Endodermal cell (in vitro differentiated cells): ENCODE measurements around the gene FBXO38. TPM values are rescaled to one million over a fixed set of nuclear protein-coding genes. Genes with fewer than 3 reads are reported as not detected.

Experiments
- DNase-seq: peaks from one replicate; pipeline ENCODE4 v3.0.0-alpha.2; 2017
- H3K27ac ChIP-seq: 2 replicates; pipeline ENCODE4 v1.5.1; 2013; ENCODE audit warnings: mild to moderate bottlenecking, low read depth, low read length, moderate library complexity
- H3K27me3 ChIP-seq: 2 replicates; pipeline ENCODE4 v1.6.1; 2013; ENCODE audit warnings: mild to moderate bottlenecking, low read length, moderate library complexity; ENCODE audit not compliant: insufficient read depth, control insufficient read depth, poor library complexity, severe bottlenecking
- H3K36me3 ChIP-seq: 2 replicates; pipeline ENCODE4 v1.7.0; 2013; ENCODE audit warnings: mild to moderate bottlenecking, low read length, moderate library complexity; ENCODE audit not compliant: control insufficient read depth, insufficient read depth
- H3K4me1 ChIP-seq: one replicate; pipeline ENCODE4 v1.7.0; 2013; ENCODE audit warnings: low read length; ENCODE audit not compliant: control insufficient read depth, insufficient read depth
- H3K4me3 ChIP-seq: 2 replicates; pipeline ENCODE4 v1.5.1; 2013; ENCODE audit warnings: mild to moderate bottlenecking, low read length, moderate library complexity
- H3K9ac ChIP-seq: 2 replicates; pipeline ENCODE4 v1.6.1; 2013; ENCODE audit warnings: mild to moderate bottlenecking, low read length, moderate library complexity; ENCODE audit not compliant: poor library complexity, severe bottlenecking; ENCODE audit errors: extremely low read depth
- H3K9me3 ChIP-seq: 2 replicates; pipeline ENCODE4 v1.6.1; 2013; ENCODE audit warnings: mild to moderate bottlenecking, low read length, moderate library complexity; ENCODE audit not compliant: control insufficient read depth
- H3K27ac Mint-ChIP-seq: 2 replicates; pipeline ENCODE4 v1.8.0; 2020; ENCODE audit warnings: mixed read lengths
- H3K27me3 Mint-ChIP-seq: 2 replicates; pipeline ENCODE4 v1.8.0; 2021; ENCODE audit warnings: mild to moderate bottlenecking, mixed read lengths; ENCODE audit not compliant: insufficient read depth
- H3K36me3 Mint-ChIP-seq: 2 replicates; pipeline ENCODE4 v1.8.0; 2020; ENCODE audit warnings: low read depth, mixed read lengths
- H3K4me1 Mint-ChIP-seq: 2 replicates; pipeline ENCODE4 v1.8.0; 2020; ENCODE audit warnings: mixed read lengths
- H3K4me3 Mint-ChIP-seq: 2 replicates; pipeline ENCODE4 v1.8.0; 2020; ENCODE audit warnings: mild to moderate bottlenecking, moderate library complexity, mixed read lengths
- H3K9me3 Mint-ChIP-seq: 2 replicates; pipeline ENCODE4 v1.8.0; 2020; ENCODE audit warnings: mild to moderate bottlenecking, mixed read lengths
- WGBS, 2 experiments: methylation state at CpG; one replicate each; pipeline versions ENCODE4 v1.1.5 to v1.1.7; 2013; ENCODE audit warnings: missing lambda C conversion rate in 2 of 2, mixed read lengths in 1 of 2; ENCODE audit not compliant: insufficient coverage in 1 of 2, insufficient read length in 1 of 2; 5-methylcytosine and 5-hydroxymethylcytosine counted together
- total RNA-seq, 2 donors: library from RNA; stranded (reverse); fragmentation: NEBNext Ultra II Directional in 1 of 2; extraction: Animal tissue kit (Norgen Biotek cat#: 25700) in 1 of 2; gene quantifications; 2 replicates in 1 of 2; 3 replicates in 1 of 2; pipeline ENCODE4 v1.2.1, GENCODE V29; 2021
- TF ChIP-seq, protein P1 (sequence below): fragments of 200-600 bp; sonication (generic); conservative IDR thresholded peaks from 2 replicates; pipeline ENCODE4 v1.5.0; 2021; ENCODE audit warnings: antibody characterized with exemption, mild to moderate bottlenecking

The FBXO38 gene
- total RNA-seq, 2 donors from 2014 or later: 45.4 to 49.7 TPM

DNA sequence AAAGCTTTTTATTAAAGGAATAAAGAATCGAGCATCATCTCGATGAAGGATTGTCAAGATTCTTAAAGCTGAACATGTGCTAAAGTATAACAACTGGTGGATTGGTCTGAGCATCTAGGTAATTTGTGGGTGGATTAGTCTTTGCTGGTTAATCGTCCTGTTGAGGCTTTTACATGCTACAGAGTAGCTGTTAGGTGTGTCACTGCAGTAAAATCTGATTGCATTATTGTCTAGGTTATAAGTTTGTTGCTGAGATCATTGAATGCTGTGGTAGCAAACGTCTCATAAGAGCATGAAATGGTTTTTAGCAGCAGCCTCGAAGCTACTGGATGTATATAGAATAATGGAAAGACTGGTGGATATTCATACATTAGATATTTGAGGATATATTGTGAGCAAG lies 7.2 kb downstream of the FBXO38 start:
- Histone ChIP-seq H3K9me3 (no peaks in the 10 kb centered on the region), H3K4me3 (peak overlapping the region; percentile 67), H3K27ac (no peak overlapping the region), H3K9ac (no peak overlapping the region), H3K4me1 (peaks cover 17% of the 10 kb centered on the region), H3K36me3 (peaks cover 30% of the 10 kb centered on the region), H3K27me3 (no peaks in the 10 kb centered on the region)
- TF ChIP-seq, protein P1, sequence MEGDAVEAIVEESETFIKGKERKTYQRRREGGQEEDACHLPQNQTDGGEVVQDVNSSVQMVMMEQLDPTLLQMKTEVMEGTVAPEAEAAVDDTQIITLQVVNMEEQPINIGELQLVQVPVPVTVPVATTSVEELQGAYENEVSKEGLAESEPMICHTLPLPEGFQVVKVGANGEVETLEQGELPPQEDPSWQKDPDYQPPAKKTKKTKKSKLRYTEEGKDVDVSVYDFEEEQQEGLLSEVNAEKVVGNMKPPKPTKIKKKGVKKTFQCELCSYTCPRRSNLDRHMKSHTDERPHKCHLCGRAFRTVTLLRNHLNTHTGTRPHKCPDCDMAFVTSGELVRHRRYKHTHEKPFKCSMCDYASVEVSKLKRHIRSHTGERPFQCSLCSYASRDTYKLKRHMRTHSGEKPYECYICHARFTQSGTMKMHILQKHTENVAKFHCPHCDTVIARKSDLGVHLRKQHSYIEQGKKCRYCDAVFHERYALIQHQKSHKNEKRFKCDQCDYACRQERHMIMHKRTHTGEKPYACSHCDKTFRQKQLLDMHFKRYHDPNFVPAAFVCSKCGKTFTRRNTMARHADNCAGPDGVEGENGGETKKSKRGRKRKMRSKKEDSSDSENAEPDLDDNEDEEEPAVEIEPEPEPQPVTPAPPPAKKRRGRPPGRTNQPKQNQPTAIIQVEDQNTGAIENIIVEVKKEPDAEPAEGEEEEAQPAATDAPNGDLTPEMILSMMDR: no peak
- Mint-ChIP-seq H3K4me3 (no peak overlapping the region), H3K36me3 (peaks cover 20% of the 10 kb centered on the region), H3K4me1 (peaks cover 47% of the 10 kb centered on the region), H3K27ac (peak overlapping the region; percentile 3), H3K27me3 (no peaks in the 10 kb centered on the region), H3K9me3 (no peaks in the 10 kb centered on the region)
- 91 to 97% methylated on average over 4 to 5 of the region's 5 CpGs for WGBS, 2 experiments
- DNase-seq: no peak

DNA sequence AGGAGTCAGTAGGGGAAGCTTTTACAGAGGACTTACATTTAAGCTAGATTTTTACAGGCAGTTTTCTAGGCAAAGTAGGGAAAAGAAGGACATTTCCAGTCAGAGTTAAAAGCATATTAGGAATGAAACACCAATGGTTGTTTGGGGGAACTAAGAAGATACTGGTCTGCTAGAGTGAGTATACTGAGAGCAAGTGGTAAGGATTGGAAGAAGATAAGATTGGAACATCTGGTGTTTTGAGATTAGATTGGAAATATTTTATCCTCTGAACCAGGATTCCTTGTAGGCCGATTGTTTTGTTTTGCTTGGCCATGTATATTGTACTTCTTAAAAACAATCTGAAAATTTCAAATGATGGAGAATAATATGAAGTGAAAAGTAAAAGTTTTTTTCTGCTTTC lies 7.7 kb downstream of the FBXO38 start:
- Mint-ChIP-seq H3K4me1 (peaks cover 43% of the 10 kb centered on the region), H3K27ac (peak overlapping the region; percentile 3), H3K36me3 (peaks cover 22% of the 10 kb centered on the region), H3K27me3 (no peaks in the 10 kb centered on the region), H3K4me3 (no peak overlapping the region), H3K9me3 (no peaks in the 10 kb centered on the region)
- no peak overlapping the region for H3K27ac ChIP-seq
- WGBS, 2 experiments: 81 to 83% methylated on average over 1 of the region's 1 CpG
- no peak for DNase-seq
- H3K36me3 ChIP-seq: peaks cover 35% of the 10 kb centered on the region
- H3K9ac ChIP-seq: no peak overlapping the region
- peaks cover 17% of the 10 kb centered on the region for H3K4me1 ChIP-seq
- TF ChIP-seq, protein P1: no peak
- no peaks in the 10 kb centered on the region for H3K27me3 ChIP-seq
- peak overlapping the region; percentile 67 for H3K4me3 ChIP-seq
- H3K9me3 ChIP-seq: no peaks in the 10 kb centered on the region

DNA sequence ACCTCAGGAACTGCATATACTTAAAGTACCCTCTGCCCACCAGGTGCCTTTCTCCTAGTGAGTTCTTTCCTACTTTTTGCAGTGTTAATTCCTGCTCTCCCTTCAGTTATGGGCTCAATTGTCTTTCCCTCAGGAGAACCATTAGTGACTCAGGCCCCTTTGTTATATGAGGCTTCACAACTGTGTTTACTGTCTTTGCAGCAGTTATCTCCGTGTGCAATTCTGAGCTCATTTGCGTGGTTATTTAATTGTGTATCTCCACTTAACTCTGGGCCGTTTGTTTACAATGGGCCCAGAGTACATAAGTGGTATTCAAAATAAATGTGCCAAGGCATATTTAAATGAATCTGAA lies 9.6 kb downstream of the FBXO38 start:
- H3K27me3 Mint-ChIP-seq: no peaks in the 10 kb centered on the region
- H3K27ac Mint-ChIP-seq: no peak overlapping the region
- Histone ChIP-seq H3K4me3 (peak overlapping the region; percentile 65), H3K27ac (no peak overlapping the region), H3K27me3 (no peaks in the 10 kb centered on the region), H3K36me3 (peaks cover 35% of the 10 kb centered on the region), H3K9ac (no peak overlapping the region), H3K9me3 (no peaks in the 10 kb centered on the region), H3K4me1 (peaks cover 22% of the 10 kb centered on the region)
- WGBS, 2 experiments: 17 to 29% methylated on average over 2 to 3 of the region's 3 CpGs
- TF ChIP-seq, protein P1: no peak
- H3K9me3 Mint-ChIP-seq: no peaks in the 10 kb centered on the region
- H3K36me3 Mint-ChIP-seq: peaks cover 18% of the 10 kb centered on the region
- peak overlapping the region; percentile 1 for H3K4me3 Mint-ChIP-seq
- peaks cover 57% of the 10 kb centered on the region for H3K4me1 Mint-ChIP-seq
- DNase-seq: peak; percentile 50
